ENCODE data around the gene CRY1.
"Not testable (repeated sequence)": the region's sequence is repeated elsewhere in the genome, so short reads cannot be mapped to it uniquely, and the experiment has no call there.

The CRY1 gene

DNA sequence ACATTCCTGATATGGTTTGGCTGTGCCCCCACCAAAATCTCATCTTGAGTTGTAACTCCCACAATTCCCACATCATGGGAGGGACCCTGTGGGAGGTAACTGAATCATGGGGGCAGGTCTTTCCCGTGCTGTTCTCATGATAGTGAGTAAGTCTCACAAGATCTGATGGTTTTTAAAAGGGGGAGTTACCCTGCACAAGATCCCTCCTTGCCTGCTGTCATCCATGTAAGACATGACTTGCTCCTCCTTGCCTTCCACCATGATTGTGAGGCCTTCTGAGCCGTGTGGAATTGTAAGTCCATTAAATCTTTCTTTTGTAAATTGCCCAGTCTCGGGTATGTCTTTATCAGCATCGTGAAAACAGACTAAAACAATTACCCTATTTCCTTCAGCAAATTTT is 90.7 kb downstream of the CRY1 start:
- not testable (repeated sequence) for DNase-seq (ENCODE audit: low read depth in 2 of 2)

GRCh38 chr12:106999446-106999845 is 93.9 kb downstream of the CRY1 start:
- no peak for DNase-seq (ENCODE audit: low read depth in 2 of 2)

GRCh38 chr12:106997916-106998315 is 95.4 kb downstream of the CRY1 start:
- no peak for DNase-seq (ENCODE audit: low read depth in 2 of 2)

DNA sequence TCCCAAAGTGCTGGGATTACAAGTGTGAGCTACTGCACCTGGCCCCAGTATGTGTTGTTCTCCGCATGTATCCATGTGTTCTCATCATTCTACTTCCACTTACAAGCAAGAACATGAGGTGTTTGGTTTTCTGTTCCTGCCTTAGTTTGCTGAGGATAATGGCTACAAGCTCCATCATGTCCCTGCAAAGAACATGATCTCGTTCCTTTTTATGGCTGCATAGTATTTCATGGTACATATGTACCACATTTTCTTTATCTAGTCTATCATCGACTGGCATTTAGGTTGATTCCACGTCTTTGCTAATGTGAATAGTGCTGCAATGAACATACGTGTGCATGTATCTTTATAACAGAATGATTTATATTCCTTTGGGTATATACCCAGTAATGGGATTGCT is 97.2 kb downstream of the CRY1 start:
- not testable (repeated sequence) for DNase-seq (ENCODE audit: low read depth in 2 of 2)

DNA sequence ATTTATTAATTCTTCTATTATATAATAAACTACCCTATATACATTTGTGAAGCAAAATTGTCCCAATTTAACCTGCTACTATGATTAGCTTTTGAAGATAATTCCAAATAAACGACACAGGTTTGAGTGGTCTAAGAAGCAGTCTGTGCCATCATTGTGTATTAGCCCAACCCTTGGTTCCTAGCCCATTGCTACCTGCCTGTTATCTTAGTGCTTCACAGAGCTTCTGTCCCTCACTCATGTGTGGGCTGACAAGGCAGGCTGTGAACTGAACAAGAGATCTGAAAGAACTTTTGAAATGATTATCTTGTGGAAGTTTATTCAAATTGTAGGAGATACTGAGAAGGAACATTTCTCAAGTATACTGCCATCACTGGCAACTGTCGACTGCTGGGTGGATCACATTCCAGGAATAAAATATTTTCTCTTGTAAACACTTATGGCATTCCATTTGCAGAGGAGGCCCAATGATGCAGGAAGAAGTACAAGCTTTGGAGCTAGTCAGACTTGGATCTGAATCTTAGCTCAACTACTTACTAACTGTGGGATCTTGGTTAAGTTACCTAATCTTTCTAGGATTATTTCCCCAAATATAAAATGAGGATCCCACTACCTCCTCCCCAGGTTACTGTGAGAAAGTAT is 98.6 kb downstream of the CRY1 start:
- no peak for DNase-seq (ENCODE audit: low read depth in 2 of 2)

GRCh38 chr12:106987846-106988245 is 105.5 kb downstream of the CRY1 start:
- DNase-seq (ENCODE audit: low read depth in 2 of 2) = no peak

- DNase-seq (ENCODE audit: low read depth in 2 of 2) = peak; percentile 60 to 67
Measured at GRCh38 chr12:106986625-106987389, 106.5 kb downstream of the CRY1 start, which contains the start of gene MTERF2. Gene MTERF2 (minus strand): TSS chr12:106987146. CDS start chr12:106978714, 8,432 bp downstream.

- DNase-seq (ENCODE audit: low read depth in 2 of 2) = no peak
Measured at GRCh38 chr12:106986135-106986534, 107.2 kb downstream of the CRY1 start.

- DNase-seq (ENCODE audit: low read depth in 2 of 2) = no peak
Measured at GRCh38 chr12:106985479-106985878, 107.9 kb downstream of the CRY1 start.

- no peak for DNase-seq (ENCODE audit: low read depth in 2 of 2)
Measured at GRCh38 chr12:106984588-106985137, 108.7 kb downstream of the CRY1 start.

DNA sequence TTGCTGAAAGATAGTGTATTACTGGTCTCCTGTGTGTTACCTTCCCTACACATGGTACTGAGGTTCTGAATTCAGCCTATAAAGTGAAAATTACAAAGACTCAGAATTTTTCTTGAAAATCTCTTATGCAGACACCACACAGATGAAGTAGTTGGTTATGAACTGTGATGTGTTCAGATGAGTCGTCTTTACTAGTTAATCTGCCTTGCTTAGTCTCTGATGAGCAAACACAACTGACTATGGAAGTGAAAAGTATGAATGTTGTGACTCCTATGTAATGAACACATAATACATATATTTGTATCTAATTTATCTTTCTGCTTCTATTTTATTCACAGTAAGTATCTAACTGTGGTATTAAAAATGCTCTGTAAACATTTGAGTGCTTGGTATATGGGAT is 111.1 kb downstream of the CRY1 start:
- no peak for DNase-seq (ENCODE audit: low read depth in 2 of 2)

GRCh38 chr12:106981788-106982187 is 111.6 kb downstream of the CRY1 start:
- DNase-seq (ENCODE audit: low read depth in 2 of 2) = no peak

DNA sequence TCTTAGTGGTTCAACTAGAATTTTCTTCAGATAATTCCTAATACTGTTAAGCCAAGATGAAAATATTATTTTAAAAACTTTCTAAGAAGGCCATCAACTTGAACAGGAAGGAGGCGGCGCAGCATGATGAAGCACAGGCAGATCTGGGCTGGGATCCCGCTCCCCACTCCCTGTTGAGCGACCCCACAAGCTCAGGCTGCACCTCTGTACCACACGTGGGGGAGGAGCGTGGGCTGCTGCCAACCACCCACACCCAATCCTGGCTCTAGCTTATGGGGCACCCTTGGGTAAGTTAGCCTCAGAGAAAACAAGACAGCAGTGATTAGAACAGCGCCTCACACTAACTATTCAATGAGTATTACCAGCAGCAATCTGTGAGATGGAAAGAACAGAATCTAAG is 112.4 kb downstream of the CRY1 start:
- no peak for DNase-seq (ENCODE audit: low read depth in 2 of 2)

DNA sequence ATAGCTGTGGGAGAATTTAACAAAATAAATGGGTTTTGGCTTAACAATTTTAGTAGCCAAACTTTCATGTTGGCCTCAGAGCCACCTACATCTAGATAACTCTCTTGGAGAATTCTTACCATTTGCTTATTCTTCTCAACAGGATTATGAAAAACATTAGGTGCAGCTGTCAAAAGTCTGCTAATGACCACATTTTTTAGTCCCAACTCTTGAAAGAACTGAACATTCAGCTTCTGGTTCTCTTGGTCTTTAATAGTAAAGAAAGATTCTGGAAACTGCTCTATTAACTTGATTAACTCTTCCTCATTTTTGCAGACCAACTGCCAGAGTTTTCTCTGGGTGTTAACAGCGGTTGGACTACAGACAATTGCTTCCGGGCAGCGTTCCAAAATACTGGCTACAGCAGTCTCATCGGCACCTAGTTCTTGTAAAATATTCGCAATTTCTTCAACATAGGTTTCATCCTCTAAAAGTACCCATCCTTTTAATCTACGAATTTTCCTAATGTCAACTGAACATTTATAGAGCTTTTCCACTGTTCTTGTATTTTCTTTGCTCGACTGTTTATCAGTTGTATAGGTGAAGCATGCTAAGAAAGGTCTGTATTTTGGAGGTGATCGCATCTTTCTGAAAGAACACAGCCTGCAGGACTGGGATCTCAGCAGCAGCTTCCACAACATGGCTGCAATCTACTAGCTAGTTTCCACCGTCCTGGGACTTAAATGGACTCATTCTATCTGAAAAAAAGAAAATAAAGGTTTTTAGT is 115.1 kb downstream of the CRY1 start:
- DNase-seq (ENCODE audit: low read depth in 2 of 2) = no peak

DNA sequence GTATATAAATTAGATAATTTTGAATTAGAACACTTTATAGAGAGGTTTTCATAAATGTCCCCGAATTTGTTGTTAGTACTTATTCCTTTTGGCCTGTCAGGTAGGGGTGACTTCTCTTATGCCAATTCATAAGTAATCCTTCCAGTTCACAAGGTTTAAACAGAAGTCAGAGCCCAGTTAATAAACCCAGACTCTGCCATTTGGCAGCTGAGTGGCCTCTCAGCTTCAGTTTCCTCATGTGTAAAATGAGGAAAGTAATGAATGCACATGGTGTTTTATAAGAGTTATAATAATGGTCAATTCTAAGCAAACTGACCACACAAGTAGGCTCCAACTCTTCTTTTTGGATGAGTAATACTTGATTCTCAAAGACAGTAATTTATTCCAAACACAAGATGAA is 116.7 kb downstream of the CRY1 start:
- no peak for DNase-seq (ENCODE audit: low read depth in 2 of 2)

DNA sequence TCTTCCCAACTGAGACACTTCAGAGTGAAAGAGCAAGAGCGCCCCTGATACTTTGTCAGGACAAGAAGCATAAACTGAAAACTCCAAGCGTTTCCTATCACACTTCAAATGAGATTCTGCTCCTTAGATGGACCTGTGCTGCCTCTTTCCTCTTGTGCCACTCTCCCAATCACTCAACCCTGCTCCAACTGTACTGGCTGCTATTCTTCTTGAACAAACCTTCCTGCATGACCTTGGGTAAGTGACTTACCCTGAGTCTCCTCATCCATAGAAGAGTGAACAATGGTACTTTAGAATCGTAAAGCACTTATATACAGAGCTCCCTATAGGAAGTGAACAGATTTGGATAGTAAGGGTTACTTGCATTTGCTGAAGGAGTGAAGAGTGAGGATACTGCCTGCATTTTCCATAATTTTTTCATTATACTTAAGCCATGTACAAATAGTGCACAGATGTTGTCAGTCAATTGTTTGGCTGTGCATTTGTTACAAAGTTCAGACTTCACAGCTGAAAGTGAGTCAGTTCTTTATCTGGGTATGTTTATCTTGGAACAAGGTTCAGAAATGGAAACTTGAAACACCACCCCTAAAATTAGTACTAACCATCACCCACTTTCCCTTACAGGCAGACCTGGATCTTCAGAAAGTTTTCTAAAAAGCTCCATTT is 117.2 kb downstream of the CRY1 start:
- no peak for DNase-seq (ENCODE audit: low read depth in 2 of 2)

DNA sequence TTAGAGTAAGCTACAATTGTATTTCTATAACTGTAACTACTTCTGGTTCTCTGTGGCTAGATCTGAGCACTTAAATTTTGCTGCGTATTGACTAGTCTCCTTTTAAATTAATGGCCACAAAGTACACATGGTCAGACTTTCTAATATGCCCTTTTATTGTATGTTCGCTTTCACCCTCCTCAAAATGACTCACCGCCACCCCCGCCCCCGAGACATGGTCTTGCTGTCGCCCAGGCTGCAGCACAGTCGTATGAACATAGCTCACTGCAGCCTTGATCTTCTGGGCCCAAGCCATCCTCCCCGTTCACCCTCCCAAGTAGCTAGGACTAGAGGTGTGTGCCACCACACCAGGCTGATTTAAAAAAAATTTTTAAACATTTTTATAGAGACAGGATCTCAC is 118.3 kb downstream of the CRY1 start:
- DNase-seq (ENCODE audit: low read depth in 2 of 2) = no peak

GRCh38 chr12:106974511-106974910 is 118.8 kb downstream of the CRY1 start:
- DNase-seq (ENCODE audit: low read depth in 2 of 2) = no peak

DNA sequence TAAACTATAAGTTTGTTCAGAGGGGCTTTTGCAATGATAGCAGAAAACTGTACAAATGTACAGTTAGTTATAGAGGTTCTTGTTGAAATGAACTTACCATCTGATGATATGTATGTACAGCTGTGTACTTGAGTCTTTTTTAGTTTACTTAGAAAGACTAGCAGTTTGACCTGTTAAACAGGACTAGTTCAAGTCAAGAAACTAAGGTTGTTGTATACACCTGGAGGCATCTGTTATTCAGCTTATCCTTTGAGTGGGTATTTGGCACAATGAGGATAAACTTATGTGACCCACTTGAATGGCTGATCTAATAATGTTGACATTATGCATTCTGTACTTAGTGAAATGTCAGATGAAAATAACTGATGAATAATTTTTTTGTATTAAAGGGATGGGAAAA is 119.8 kb downstream of the CRY1 start:
- no peak for DNase-seq (ENCODE audit: low read depth in 2 of 2)

GRCh38 chr12:106971065-106971464 is 122.3 kb downstream of the CRY1 start:
- DNase-seq (ENCODE audit: low read depth in 2 of 2) = no peak

GRCh38 chr12:106964526-106964925 is 128.8 kb downstream of the CRY1 start:
- no peak for DNase-seq (ENCODE audit: low read depth in 2 of 2)

DNA sequence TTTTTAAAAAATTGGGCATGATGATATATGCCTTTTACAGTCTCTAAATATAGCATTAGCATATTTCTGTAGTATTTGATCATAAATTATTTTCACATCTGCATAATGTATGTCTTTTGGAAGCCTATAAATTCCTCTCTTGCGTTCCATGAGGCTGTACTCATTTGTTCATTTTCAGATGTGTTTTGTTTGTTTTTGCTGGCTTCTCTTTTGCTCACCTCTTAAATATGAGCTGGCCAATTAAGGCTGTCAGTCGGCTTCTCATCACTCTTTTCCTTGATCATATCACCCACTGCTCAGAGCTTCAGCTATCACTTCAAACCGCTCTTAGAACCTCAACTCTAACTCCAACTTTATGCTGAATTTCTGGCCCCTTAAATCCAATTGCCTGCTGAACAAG is 131.1 kb downstream of the CRY1 start:
- no peak for DNase-seq (ENCODE audit: low read depth in 2 of 2)
